Measurements from ENCODE around the gene GPR83. TPM values are rescaled to one million over a fixed set of nuclear protein-coding genes. Genes with fewer than 3 reads are reported as not detected.

GPR83 gene
- total and polyA plus RNA-seq, 4 donors, result 0.02 to 0.10 (median 0.06) TPM; not detected in 1

DNA sequence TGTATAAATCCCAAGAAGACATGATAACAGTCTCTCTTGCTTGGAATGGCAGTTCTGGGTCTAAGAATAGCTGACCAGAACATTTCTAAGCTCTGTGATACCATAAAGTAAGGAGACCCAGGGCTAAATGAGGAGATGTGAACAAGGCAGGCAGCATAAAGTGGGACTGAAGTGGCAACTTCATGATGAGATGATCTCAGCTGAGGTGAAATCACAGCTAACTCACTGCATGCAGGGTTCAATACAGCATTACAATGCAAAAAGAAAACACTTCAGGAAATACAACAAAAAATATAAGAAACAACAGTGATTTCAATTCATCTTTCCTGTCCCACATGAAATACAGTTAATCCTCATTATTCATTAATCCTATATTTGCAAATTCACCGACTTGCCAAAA is 47.8 kb upstream of the GPR83 start:
- DNase-seq (no peak), ATAC-seq (ENCODE audit: insufficient read depth, low FRiP score) (no peak)
- Histone ChIP-seq H3K4me3 (no peak overlapping the region), H3K27ac (ENCODE audit: low read depth in 1 of 2, low read length in 1 of 2) (no peak overlapping the region), H3K9ac (ENCODE audit: insufficient read depth in 1 of 2, low read length in 2 of 2) (no peak overlapping the region), H3K27me3 (ENCODE audit: control insufficient read depth in 3 of 3, insufficient read depth in 3 of 3, low read length in 2 of 3) (no peaks in the 10 kb centered on the region), H3K9me3 (ENCODE audit: control insufficient read depth in 4 of 4, insufficient read depth in 3 of 4, low read length in 3 of 4) (no peaks in the 10 kb centered on the region), H3K36me3 (ENCODE audit: control insufficient read depth in 4 of 4, insufficient read depth in 4 of 4, low read length in 4 of 4) (peaks cover 0 to 13% (median 5%) of the 10 kb centered on the region in 4 donors), H3K4me1 (ENCODE audit: control insufficient read depth in 5 of 5, insufficient read depth in 5 of 5, low read length in 5 of 5) (no peaks in the 10 kb centered on the region)
- TF ChIP-seq, protein P1, sequence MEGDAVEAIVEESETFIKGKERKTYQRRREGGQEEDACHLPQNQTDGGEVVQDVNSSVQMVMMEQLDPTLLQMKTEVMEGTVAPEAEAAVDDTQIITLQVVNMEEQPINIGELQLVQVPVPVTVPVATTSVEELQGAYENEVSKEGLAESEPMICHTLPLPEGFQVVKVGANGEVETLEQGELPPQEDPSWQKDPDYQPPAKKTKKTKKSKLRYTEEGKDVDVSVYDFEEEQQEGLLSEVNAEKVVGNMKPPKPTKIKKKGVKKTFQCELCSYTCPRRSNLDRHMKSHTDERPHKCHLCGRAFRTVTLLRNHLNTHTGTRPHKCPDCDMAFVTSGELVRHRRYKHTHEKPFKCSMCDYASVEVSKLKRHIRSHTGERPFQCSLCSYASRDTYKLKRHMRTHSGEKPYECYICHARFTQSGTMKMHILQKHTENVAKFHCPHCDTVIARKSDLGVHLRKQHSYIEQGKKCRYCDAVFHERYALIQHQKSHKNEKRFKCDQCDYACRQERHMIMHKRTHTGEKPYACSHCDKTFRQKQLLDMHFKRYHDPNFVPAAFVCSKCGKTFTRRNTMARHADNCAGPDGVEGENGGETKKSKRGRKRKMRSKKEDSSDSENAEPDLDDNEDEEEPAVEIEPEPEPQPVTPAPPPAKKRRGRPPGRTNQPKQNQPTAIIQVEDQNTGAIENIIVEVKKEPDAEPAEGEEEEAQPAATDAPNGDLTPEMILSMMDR (IDR thresholded peaks at IDR 0.05; ENCODE audit: control extremely low read depth, extremely low read depth), result no peak
- WGBS, 2 donors, result 84 to 90% methylated on average over 1 of the region's 1 CpG

DNA sequence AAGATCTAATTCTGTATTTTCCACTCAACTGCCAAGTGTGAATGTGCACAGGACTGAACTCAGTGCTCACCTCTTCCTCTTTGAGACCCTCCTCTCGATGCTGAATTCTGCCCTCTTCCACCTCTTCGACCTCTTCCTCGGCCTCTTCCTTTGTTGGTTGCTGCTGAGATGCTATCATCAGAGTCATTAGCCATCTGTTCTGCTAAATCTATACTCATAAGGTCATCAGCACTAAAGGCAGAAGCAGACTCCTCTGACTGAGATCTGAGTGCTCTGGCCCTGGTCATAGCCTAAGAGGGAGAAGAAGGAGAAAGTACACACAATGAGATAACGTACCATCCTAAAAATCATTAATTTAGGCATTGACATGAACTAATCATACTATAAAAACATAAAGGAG is 45.9 kb upstream of the GPR83 start:
- WGBS, 2 donors, result 93 to 97% methylated on average over 4 of the region's 4 CpGs
- peaks cover 0 to 11% (median 5%) of the 10 kb centered on the region in 4 donors for H3K36me3 ChIP-seq (ENCODE audit: control insufficient read depth in 4 of 4, insufficient read depth in 4 of 4, low read length in 4 of 4)
- no peak overlapping the region for H3K9ac ChIP-seq (ENCODE audit: insufficient read depth in 1 of 2, low read length in 2 of 2)
- H3K9me3 ChIP-seq (ENCODE audit: control insufficient read depth in 4 of 4, insufficient read depth in 3 of 4, low read length in 3 of 4), result no peaks in the 10 kb centered on the region
- TF ChIP-seq, protein P1 (IDR thresholded peaks at IDR 0.05; ENCODE audit: control extremely low read depth, extremely low read depth), result no peak
- no peaks in the 10 kb centered on the region for H3K4me1 ChIP-seq (ENCODE audit: control insufficient read depth in 5 of 5, insufficient read depth in 5 of 5, low read length in 5 of 5)
- H3K27ac ChIP-seq (ENCODE audit: low read depth in 1 of 2, low read length in 1 of 2), result no peak overlapping the region
- no peak for DNase-seq
- no peaks in the 10 kb centered on the region for H3K27me3 ChIP-seq (ENCODE audit: control insufficient read depth in 3 of 3, insufficient read depth in 3 of 3, low read length in 2 of 3)
- no peak overlapping the region for H3K4me3 ChIP-seq
- ATAC-seq (ENCODE audit: insufficient read depth, low FRiP score), result no peak

GRCh38 chr11:94445641-94446040 is 44.4 kb upstream of the GPR83 start:
- WGBS, 2 donors, result 82 to 96% methylated on average over 1 of the region's 1 CpG
- H3K27ac ChIP-seq (ENCODE audit: low read depth in 1 of 2, low read length in 1 of 2), result no peak overlapping the region
- H3K36me3 ChIP-seq (ENCODE audit: control insufficient read depth in 4 of 4, insufficient read depth in 4 of 4, low read length in 4 of 4), result peaks cover 0 to 11% (median 8%) of the 10 kb centered on the region in 4 donors
- no peaks in the 10 kb centered on the region for H3K27me3 ChIP-seq (ENCODE audit: control insufficient read depth in 3 of 3, insufficient read depth in 3 of 3, low read length in 2 of 3)
- ATAC-seq (ENCODE audit: insufficient read depth, low FRiP score), result no peak
- no peaks in the 10 kb centered on the region for H3K9me3 ChIP-seq (ENCODE audit: control insufficient read depth in 4 of 4, insufficient read depth in 3 of 4, low read length in 3 of 4)
- no peak overlapping the region for H3K9ac ChIP-seq (ENCODE audit: insufficient read depth in 1 of 2, low read length in 2 of 2)
- no peak overlapping the region for H3K4me3 ChIP-seq
- TF ChIP-seq, protein P1 (IDR thresholded peaks at IDR 0.05; ENCODE audit: control extremely low read depth, extremely low read depth), result no peak
- no peaks in the 10 kb centered on the region for H3K4me1 ChIP-seq (ENCODE audit: control insufficient read depth in 5 of 5, insufficient read depth in 5 of 5, low read length in 5 of 5)
- no peak for DNase-seq

- H3K27ac ChIP-seq (ENCODE audit: low read depth in 1 of 2, low read length in 1 of 2), result no peak overlapping the region
- H3K9me3 ChIP-seq (ENCODE audit: control insufficient read depth in 4 of 4, insufficient read depth in 3 of 4, low read length in 3 of 4), result peaks cover 0 to 2% (median 0%) of the 10 kb centered on the region in 4 donors
- no peak for DNase-seq
- peaks cover 12 to 28% (median 17%) of the 10 kb centered on the region in 4 donors for H3K36me3 ChIP-seq (ENCODE audit: control insufficient read depth in 4 of 4, insufficient read depth in 4 of 4, low read length in 4 of 4)
- no peaks in the 10 kb centered on the region for H3K4me1 ChIP-seq (ENCODE audit: control insufficient read depth in 5 of 5, insufficient read depth in 5 of 5, low read length in 5 of 5)
- H3K27me3 ChIP-seq (ENCODE audit: control insufficient read depth in 3 of 3, insufficient read depth in 3 of 3, low read length in 2 of 3), result no peaks in the 10 kb centered on the region
- no peak overlapping the region for H3K4me3 ChIP-seq
- ATAC-seq (ENCODE audit: insufficient read depth, low FRiP score), result no peak
- no peak overlapping the region for H3K9ac ChIP-seq (ENCODE audit: insufficient read depth in 1 of 2, low read length in 2 of 2)
- 57 to 80% methylated on average over 1 of the region's 1 CpG for WGBS, 2 donors
- TF ChIP-seq, protein P1 (IDR thresholded peaks at IDR 0.05; ENCODE audit: control extremely low read depth, extremely low read depth), result no peak
Measured at GRCh38 chr11:94433049-94433448, 31.8 kb upstream of the GPR83 start.
